ENCODE measurements around the gene PAQR4. TPM values are rescaled to one million over a fixed set of nuclear protein-coding genes. Genes with fewer than 3 reads are reported as not detected.

The PAQR4 gene
- 8.0 and 9.0 TPM in 2 replicates for polyA plus RNA-seq (2011; rRNA removed)
- polyA plus RNA-seq (2012; cell fraction: cytosol; rRNA removed), result 22.4 and 35.8 TPM in 2 replicates
- polyA plus RNA-seq (2012; cell fraction: nucleus; rRNA removed), result 57.2 and 62.4 TPM in 2 replicates
- 17.5 to 18.6 TPM (median 18.5 TPM) in 3 replicates for polyA plus RNA-seq (2017; fragmentation: RNase III; extraction: RNeasy Plus Mini Kit Qiagen cat#74134 plus additional on column Dnase treatment)
- polyA minus RNA-seq (2011; rRNA and poly(A)+ RNA removed), result 7.6 and 9.4 TPM in 2 replicates

DNA sequence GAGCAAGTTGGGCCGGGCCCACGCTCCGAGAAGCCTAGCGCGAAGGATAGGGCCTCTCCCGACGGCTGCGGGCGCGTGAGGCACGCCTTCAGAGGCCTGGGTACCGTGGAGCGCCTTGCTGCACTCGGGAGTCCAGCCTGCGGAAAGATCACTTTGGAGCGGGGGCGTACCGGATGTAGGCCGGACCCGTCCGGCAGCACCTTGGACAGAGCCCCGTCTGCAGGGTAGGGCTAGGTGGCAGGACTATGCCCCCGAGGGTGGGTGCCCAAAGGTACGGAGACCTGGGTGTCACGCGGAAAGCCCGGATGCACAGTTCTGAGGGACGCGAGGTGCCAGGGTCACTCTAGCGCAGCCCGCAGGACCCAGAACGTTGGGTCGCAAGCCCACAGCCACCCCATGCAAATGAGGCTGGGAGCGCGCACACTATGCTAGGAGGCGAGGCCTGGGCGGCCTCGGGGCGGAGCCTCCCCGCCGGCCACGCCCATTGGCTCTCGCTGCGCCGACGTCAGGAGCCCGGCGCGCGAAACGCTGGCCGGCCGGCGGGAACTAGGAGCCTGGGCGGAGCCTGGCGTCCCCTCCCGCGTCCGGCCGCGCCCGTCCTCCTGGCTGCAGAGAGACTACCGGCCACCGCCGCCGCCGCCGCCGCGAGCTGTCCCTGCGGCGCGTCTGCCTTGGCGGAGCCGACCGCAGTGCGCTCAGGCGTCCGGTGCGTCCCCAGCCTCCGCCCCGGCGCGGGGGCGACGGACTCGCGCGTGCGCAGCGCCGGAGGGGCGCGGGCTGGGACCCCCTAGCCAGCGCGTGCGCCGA, at the start of gene PAQR4:
TSS of gene PAQR4 (plus strand) at position 611 of the 807 bp plus-strand sequence. CDS start 327 bp downstream, outside the sequence.
- DNase-seq (ENCODE audit: low read depth in 1 of 2, low spot score in 1 of 2) (peak; percentile 84 to 91), FAIRE-seq (no peak), ATAC-seq (peak; percentile 68 to 74)
- TF ChIP-seq EHMT2 (IDR thresholded peaks at IDR 0.05; ENCODE audit: low read depth) (peak; percentile 76), HOXB13 (CRISPR knock-in tag; IDR thresholded peaks at IDR 0.05; ENCODE audit: low read depth) (peak; percentile 80; the same call in 1 of the 2 replicates), POLR2A (IDR thresholded peaks at IDR 0.05; ENCODE audit: low read length) (no peak; the same call in 1 of the 2 replicates), FOXS1 (CRISPR knock-in tag; IDR thresholded peaks at IDR 0.05) (0 out of 2 replicates have a peak, but pooled peaks have one; percentile 28), CHD2 (IDR thresholded peaks at IDR 0.05; ENCODE audit: low read length, partially characterized antibody) (no peak), HEYL (CRISPR knock-in tag; IDR thresholded peaks at IDR 0.05) (no peak), HOXB5 (CRISPR knock-in tag; IDR thresholded peaks at IDR 0.05) (peak; percentile 88; the same call in 1 of the 2 replicates), NFE2L2 (conservative IDR thresholded peaks at IDR 0.05; ENCODE audit: low read length) (no peak), EHF (CRISPR knock-in tag; IDR thresholded peaks at IDR 0.05) (0 out of 2 replicates have a peak, but pooled peaks have one; percentile 70), RAD21 (conservative IDR thresholded peaks at IDR 0.05 in 1 of 2, IDR thresholded peaks at IDR 0.05 in 1 of 2) (no peak), NR3C1 (IDR thresholded peaks at IDR 0.05) (no peak), TFCP2L1 (CRISPR knock-in tag; IDR thresholded peaks at IDR 0.05) (0 out of 2 replicates have a peak, but pooled peaks have one; percentile 50), TP53 (CRISPR knock-in tag; IDR thresholded peaks at IDR 0.05) (no peak), RFX5 (IDR thresholded peaks at IDR 0.05) (no peak)
- TF ChIP-seq, protein P1, sequence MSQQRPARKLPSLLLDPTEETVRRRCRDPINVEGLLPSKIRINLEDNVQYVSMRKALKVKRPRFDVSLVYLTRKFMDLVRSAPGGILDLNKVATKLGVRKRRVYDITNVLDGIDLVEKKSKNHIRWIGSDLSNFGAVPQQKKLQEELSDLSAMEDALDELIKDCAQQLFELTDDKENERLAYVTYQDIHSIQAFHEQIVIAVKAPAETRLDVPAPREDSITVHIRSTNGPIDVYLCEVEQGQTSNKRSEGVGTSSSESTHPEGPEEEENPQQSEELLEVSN (IDR thresholded peaks at IDR 0.05; ENCODE audit: borderline replicate concordance, low read depth), result peak; percentile 49
- TF ChIP-seq, protein P2, sequence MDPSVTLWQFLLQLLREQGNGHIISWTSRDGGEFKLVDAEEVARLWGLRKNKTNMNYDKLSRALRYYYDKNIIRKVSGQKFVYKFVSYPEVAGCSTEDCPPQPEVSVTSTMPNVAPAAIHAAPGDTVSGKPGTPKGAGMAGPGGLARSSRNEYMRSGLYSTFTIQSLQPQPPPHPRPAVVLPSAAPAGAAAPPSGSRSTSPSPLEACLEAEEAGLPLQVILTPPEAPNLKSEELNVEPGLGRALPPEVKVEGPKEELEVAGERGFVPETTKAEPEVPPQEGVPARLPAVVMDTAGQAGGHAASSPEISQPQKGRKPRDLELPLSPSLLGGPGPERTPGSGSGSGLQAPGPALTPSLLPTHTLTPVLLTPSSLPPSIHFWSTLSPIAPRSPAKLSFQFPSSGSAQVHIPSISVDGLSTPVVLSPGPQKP (IDR thresholded peaks at IDR 0.05; ENCODE audit: low read depth, low read length), result no peak
- TF ChIP-seq, protein P3, sequence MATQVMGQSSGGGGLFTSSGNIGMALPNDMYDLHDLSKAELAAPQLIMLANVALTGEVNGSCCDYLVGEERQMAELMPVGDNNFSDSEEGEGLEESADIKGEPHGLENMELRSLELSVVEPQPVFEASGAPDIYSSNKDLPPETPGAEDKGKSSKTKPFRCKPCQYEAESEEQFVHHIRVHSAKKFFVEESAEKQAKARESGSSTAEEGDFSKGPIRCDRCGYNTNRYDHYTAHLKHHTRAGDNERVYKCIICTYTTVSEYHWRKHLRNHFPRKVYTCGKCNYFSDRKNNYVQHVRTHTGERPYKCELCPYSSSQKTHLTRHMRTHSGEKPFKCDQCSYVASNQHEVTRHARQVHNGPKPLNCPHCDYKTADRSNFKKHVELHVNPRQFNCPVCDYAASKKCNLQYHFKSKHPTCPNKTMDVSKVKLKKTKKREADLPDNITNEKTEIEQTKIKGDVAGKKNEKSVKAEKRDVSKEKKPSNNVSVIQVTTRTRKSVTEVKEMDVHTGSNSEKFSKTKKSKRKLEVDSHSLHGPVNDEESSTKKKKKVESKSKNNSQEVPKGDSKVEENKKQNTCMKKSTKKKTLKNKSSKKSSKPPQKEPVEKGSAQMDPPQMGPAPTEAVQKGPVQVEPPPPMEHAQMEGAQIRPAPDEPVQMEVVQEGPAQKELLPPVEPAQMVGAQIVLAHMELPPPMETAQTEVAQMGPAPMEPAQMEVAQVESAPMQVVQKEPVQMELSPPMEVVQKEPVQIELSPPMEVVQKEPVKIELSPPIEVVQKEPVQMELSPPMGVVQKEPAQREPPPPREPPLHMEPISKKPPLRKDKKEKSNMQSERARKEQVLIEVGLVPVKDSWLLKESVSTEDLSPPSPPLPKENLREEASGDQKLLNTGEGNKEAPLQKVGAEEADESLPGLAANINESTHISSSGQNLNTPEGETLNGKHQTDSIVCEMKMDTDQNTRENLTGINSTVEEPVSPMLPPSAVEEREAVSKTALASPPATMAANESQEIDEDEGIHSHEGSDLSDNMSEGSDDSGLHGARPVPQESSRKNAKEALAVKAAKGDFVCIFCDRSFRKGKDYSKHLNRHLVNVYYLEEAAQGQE (IDR thresholded peaks at IDR 0.05), result peak; percentile 98
- TF ChIP-seq, protein P4, sequence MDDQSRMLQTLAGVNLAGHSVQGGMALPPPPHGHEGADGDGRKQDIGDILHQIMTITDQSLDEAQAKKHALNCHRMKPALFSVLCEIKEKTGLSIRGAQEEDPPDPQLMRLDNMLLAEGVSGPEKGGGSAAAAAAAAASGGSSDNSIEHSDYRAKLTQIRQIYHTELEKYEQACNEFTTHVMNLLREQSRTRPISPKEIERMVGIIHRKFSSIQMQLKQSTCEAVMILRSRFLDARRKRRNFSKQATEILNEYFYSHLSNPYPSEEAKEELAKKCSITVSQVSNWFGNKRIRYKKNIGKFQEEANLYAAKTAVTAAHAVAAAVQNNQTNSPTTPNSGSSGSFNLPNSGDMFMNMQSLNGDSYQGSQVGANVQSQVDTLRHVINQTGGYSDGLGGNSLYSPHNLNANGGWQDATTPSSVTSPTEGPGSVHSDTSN (IDR thresholded peaks at IDR 0.05), result no peak
- Histone ChIP-seq H3K4me2 (peak within 1 kb of the TSS; percentile 100), H3K9me3 (no peaks in the 10 kb centered on the region), H3K4me1 (peaks cover 17% of the 10 kb centered on the region), H3K27ac (peak within 1 kb of the TSS; percentile 84 to 91), H3K4me3 (peak within 1 kb of the TSS; percentile 97)
- POLR2A ChIA-PET, result interaction anchor here (0.6 to 1.9 kb wide), 4 partner anchors 12 to 166 kb away, joined by 4 to 13 read pairs (median 9); partner anchors contain the start of genes PKMYT1, TNFRSF12A and ZNF213
- CTCF ChIA-PET, result interaction anchor here (0.7 to 2.3 kb wide), 10 partner anchors 9 to 70 kb away, joined by 3 to 27 read pairs (median 4); partner anchors contain the start of genes PKMYT1 and TNFRSF12A
- WGBS (ENCODE audit: missing lambda C conversion rate), result 12% methylated on average over 39 of the region's 98 CpGs
